GM19455 (cell line): ENCODE measurements around the gene HMGB2.
A peak's percentile ranks its signal among the peaks of the same experiment; 100 is the strongest.

Experiments used
- ATAC-seq: cut with Tn5 transposase; IDR thresholded peaks from one replicate; pipeline ENCODE4 v1.9.1; 2021; ENCODE audit not compliant: unreplicated experiment

Gene HMGB2

GRCh38 chr4:173288698-173289352, 45.3 kb downstream of the HMGB2 start:
- no peak for ATAC-seq

DNA sequence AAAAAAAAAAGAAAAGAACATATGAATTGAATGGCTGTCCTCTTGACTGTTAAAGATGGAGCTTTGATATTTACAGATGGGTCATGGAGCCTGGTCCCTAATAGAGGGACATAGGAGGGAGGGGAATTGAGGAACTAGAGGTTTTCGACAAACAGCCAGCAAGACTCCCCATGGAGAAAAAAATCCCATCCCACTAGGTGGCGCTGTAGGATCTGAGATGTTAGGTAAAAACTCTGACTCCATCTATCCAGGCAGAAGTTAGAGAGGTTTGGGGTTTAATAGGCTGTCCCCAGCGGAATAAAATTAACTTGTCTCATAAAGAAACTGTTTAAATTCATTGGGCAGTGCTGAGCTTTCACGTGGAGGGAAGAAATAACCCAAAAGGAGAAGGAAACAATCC, 45.9 kb downstream of the HMGB2 start:
- ATAC-seq = peak; percentile 70

- no peak for ATAC-seq
Measured at GRCh38 chr4:173287486-173287885, 46.7 kb downstream of the HMGB2 start.

DNA sequence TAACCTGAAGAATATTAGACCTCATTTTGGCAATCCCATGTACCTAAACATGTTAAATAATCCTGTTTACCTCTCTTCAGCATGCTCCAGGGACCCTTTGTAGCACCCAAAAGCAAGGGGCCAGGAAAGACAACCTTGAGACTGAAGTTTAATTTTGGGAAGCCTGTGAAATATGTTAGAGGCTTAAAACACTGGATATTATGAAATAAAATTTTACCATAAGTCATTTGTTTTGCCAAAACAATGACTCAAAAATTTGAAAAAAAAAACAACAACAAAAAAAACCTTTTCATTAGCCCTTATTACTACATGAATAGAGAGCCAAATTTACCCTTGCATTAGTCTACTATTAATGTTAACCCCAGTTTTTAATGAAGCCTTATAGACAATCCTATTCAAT, 49.7 kb downstream of the HMGB2 start:
- ATAC-seq = no peak

DNA sequence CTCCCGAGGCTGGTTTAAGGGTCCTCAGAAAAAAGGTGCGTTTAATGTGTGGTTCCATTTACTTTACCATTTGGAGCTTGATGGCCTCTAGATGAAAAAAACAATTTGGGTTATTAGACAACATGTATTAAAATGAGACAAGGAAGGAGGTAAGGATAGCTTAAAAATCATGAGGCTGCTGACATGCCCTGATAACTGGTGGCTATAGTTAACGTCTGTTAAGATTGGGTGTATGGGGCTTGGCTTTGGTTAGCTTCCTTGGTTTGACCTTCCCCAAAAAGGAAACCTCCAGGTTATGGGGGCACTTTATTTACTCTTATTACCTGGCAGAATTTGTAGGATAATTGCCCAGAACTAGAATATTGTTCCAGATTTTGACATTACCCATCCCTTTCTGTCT, 51.5 kb downstream of the HMGB2 start:
- ATAC-seq = no peak

DNA sequence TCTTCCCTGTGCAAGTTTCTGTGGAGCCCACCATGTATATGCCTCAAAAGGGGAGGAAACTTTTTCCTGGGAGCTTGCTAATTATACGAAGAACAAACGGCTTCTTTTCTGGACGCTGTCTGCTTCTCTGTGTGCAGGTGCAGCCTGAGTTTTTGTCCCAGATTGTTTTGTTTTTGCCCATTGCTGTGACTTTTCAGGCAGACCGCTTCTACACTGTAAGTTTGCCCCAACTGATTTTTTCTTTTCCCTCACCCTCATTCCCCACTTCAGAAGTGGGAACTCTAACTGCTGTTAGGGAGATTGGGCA, 51.9 kb downstream of the HMGB2 start:
- no peak for ATAC-seq

GRCh38 chr4:173281406-173282255, 52.5 kb downstream of the HMGB2 start:
- ATAC-seq = no peak
